HEK293T (cell line): ENCODE measurements around the gene PTPRM.

ENCODE experiments used
- CTCF ChIA-PET: fragments of 350-600 bp; formaldehyde crosslinking; extraction: SDS; loops from one replicate; lab custom pipeline; 2021; ENCODE audit warnings: antibody characterized with exemption, inconsistent platforms; lab: Yijun Ruan, JAX
- POLR2A ChIA-PET: fragments of 350-600 bp; formaldehyde crosslinking; extraction: SDS; loops from one replicate; lab custom pipeline; 2020; ENCODE audit warnings: antibody characterized with exemption, inconsistent platforms; lab: Yijun Ruan, JAX
- DNase-seq: peaks from one replicate; pipeline ENCODE4 v3.0.0; 2012; ENCODE audit warnings: mixed read lengths; ENCODE audit errors: extremely low spot score
- ARNT ChIP-seq: fragments of 450-650 bp; IDR thresholded peaks from 2 replicates; pipeline ENCODE4 v1.6.1; 2017; ENCODE audit warnings: mild to moderate bottlenecking
- BHLHE40 ChIP-seq: fragments of 450-650 bp; IDR thresholded peaks from 2 replicates; pipeline ENCODE4 v1.6.1; 2016; ENCODE audit warnings: mild to moderate bottlenecking, moderate library complexity, borderline replicate concordance
- CTBP1 ChIP-seq: fragments of 450-650 bp; IDR thresholded peaks from 2 replicates; pipeline ENCODE4 v1.6.1; 2016; ENCODE audit warnings: borderline replicate concordance
- ELF4 ChIP-seq: fragments of 450-650 bp; IDR thresholded peaks from 2 replicates; pipeline ENCODE4 v1.6.1; 2017; ENCODE audit warnings: antibody characterized with exemption
- FOXA1 ChIP-seq: fragments of 450-650 bp; IDR thresholded peaks from 2 replicates; pipeline ENCODE4 v1.6.1; 2016; ENCODE audit warnings: mild to moderate bottlenecking
- FOXK2 ChIP-seq: fragments of 450-650 bp; IDR thresholded peaks from 2 replicates; pipeline ENCODE4 v1.6.1; 2016; ENCODE audit warnings: mild to moderate bottlenecking
- FOXM1 ChIP-seq: fragments of 450-650 bp; IDR thresholded peaks from 2 replicates; pipeline ENCODE4 v1.6.1; 2017; ENCODE audit warnings: mild to moderate bottlenecking, borderline replicate concordance
- HDGF ChIP-seq: fragments of 450-650 bp; IDR thresholded peaks from 2 replicates; pipeline ENCODE4 v1.6.1; 2017; ENCODE audit warnings: antibody characterized with exemption, borderline replicate concordance
- L3MBTL2 ChIP-seq: fragments of 450-650 bp; conservative IDR thresholded peaks from 2 replicates; pipeline ENCODE4 v1.6.1; 2016; ENCODE audit warnings: mild to moderate bottlenecking
- LEF1 ChIP-seq: fragments of 450-650 bp; IDR thresholded peaks from 2 replicates; pipeline ENCODE4 v1.6.1; 2017; ENCODE audit warnings: mild to moderate bottlenecking, borderline replicate concordance
- NFRKB ChIP-seq: fragments of 450-650 bp; IDR thresholded peaks from 2 replicates; pipeline ENCODE4 v1.6.1; 2016; ENCODE audit warnings: mild to moderate bottlenecking, moderate library complexity
- PKNOX1 ChIP-seq: fragments of 450-650 bp; IDR thresholded peaks from 2 replicates; pipeline ENCODE4 v1.6.1; 2016
- SP1 ChIP-seq: fragments of 450-650 bp; IDR thresholded peaks from 2 replicates; pipeline ENCODE4 v1.6.1; 2017
- SUZ12 ChIP-seq: fragments of 450-650 bp; IDR thresholded peaks from 2 replicates; pipeline ENCODE4 v1.6.1; 2016; ENCODE audit warnings: mild to moderate bottlenecking
- TARDBP ChIP-seq: fragments of 450-650 bp; IDR thresholded peaks from 2 replicates; pipeline ENCODE4 v1.6.1; 2016
- ZNF384 ChIP-seq: fragments of 450-650 bp; IDR thresholded peaks from 2 replicates; pipeline ENCODE4 v1.6.1; 2016

The PTPRM gene

GRCh38 chr18:8328126-8328525 lies 761.0 kb downstream of the PTPRM start:
- TF ChIP-seq SP1, result no peak
- TF ChIP-seq BHLHE40, result no peak
- no peak for TF ChIP-seq FOXK2
- no peak for TF ChIP-seq TARDBP
- TF ChIP-seq LEF1, result no peak
- DNase-seq, result no peak
- ChIA-PET CTCF (no interaction called here), POLR2A (no interaction called here)

- ChIA-PET CTCF (no interaction called here), POLR2A (no interaction called here)
- DNase-seq, result no peak
- TF ChIP-seq FOXM1, result no peak
- no peak for TF ChIP-seq HDGF
- TF ChIP-seq BHLHE40, result no peak
- TF ChIP-seq ARNT, result no peak
- TF ChIP-seq ZNF384, result no peak
- no peak for TF ChIP-seq SP1
- TF ChIP-seq ELF4, result no peak
- TF ChIP-seq SUZ12, result no peak
- TF ChIP-seq LEF1, result no peak
- no peak for TF ChIP-seq NFRKB
These were observed 762.2 kb downstream of the PTPRM start for GRCh38 chr18:8329186-8329771.

GRCh38 chr18:8330575-8330974 lies 763.5 kb downstream of the PTPRM start:
- TF ChIP-seq SP1 (no peak), LEF1 (no peak), SUZ12 (no peak), BHLHE40 (no peak), FOXM1 (no peak), ZNF384 (no peak), FOXK2 (no peak), HDGF (no peak), FOXA1 (no peak), CTBP1 (no peak), NFRKB (no peak), TARDBP (no peak), ARNT (no peak), L3MBTL2 (no peak), PKNOX1 (no peak), ELF4 (no peak)
- POLR2A ChIA-PET, result no interaction called here
- no peak for DNase-seq
- CTCF ChIA-PET, result no interaction called here

GRCh38 chr18:8332286-8332685 lies 765.2 kb downstream of the PTPRM start:
- CTCF ChIA-PET, result no interaction called here
- POLR2A ChIA-PET, result no interaction called here
- no peak for DNase-seq
- no peak for TF ChIP-seq BHLHE40
- TF ChIP-seq NFRKB, result no peak
- no peak for TF ChIP-seq FOXA1
- no peak for TF ChIP-seq SUZ12

- no peak for DNase-seq
- ChIA-PET CTCF (no interaction called here), POLR2A (no interaction called here)
- no peak for TF ChIP-seq SP1
- TF ChIP-seq PKNOX1, result no peak
- TF ChIP-seq ZNF384, result no peak
- no peak for TF ChIP-seq ELF4
- no peak for TF ChIP-seq LEF1
- TF ChIP-seq SUZ12, result no peak
- TF ChIP-seq BHLHE40, result no peak
- TF ChIP-seq FOXK2, result no peak
- TF ChIP-seq NFRKB, result no peak
- TF ChIP-seq FOXM1, result no peak
- TF ChIP-seq L3MBTL2, result no peak
- no peak for TF ChIP-seq CTBP1
These were observed 766.8 kb downstream of the PTPRM start for GRCh38 chr18:8333961-8334360.

GRCh38 chr18:8337211-8337610 lies 770.1 kb downstream of the PTPRM start:
- POLR2A ChIA-PET, result no interaction called here
- no peak for DNase-seq
- CTCF ChIA-PET, result no interaction called here
- TF ChIP-seq PKNOX1, result no peak
- no peak for TF ChIP-seq L3MBTL2
- TF ChIP-seq SP1, result no peak
- TF ChIP-seq NFRKB, result no peak
- no peak for TF ChIP-seq FOXK2
- TF ChIP-seq ZNF384, result no peak
- TF ChIP-seq BHLHE40, result no peak
- no peak for TF ChIP-seq ELF4
- TF ChIP-seq ARNT, result no peak
- no peak for TF ChIP-seq CTBP1
- no peak for TF ChIP-seq SUZ12
- no peak for TF ChIP-seq HDGF
- TF ChIP-seq FOXM1, result no peak
- no peak for TF ChIP-seq TARDBP
- TF ChIP-seq FOXA1, result no peak
- TF ChIP-seq LEF1, result no peak
